HEK293 (cell line): Measurements from ENCODE around the gene CLEC14A.

ENCODE experiments used
- CTCF ChIA-PET: fragments of 350-600 bp; formaldehyde crosslinking; extraction: SDS; loops from one replicate; lab custom pipeline; 2021; ENCODE audit warnings: antibody characterized with exemption; lab: Yijun Ruan, JAX
- POLR2A ChIA-PET: fragments of 300-600 bp; formaldehyde crosslinking; extraction: SDS; loops from one replicate; lab custom pipeline; 2020; ENCODE audit warnings: antibody characterized with exemption, inconsistent platforms; lab: Yijun Ruan, JAX
- H3K27ac ChIP-seq: fragments of 200-500 bp; sonication (Bioruptor generic); 2 replicates; pipeline ENCODE4 v1.5.1; 2014; ENCODE audit warnings: low read depth, low read length, control low read depth, inconsistent platforms; ENCODE audit errors: extremely low read depth
- H3K36me3 ChIP-seq, 2 experiments: fragments of 200-500 bp in 1 of 2; sonication (Bioruptor generic) in 1 of 2; 1 replicate in 1 of 2; 2 replicates in 1 of 2; pipeline ENCODE4 v1.5.1; 2014 to 2017; ENCODE audit warnings: inconsistent platforms in 2 of 2, low read length in 2 of 2; ENCODE audit not compliant: control insufficient read depth in 2 of 2, insufficient read depth in 1 of 2
- H3K4me1 ChIP-seq: fragments of 200-500 bp; sonication (Bioruptor generic); 2 replicates; pipeline ENCODE4 v1.5.1; 2014; ENCODE audit warnings: mild to moderate bottlenecking, low read length, inconsistent platforms; ENCODE audit not compliant: control insufficient read depth, insufficient read depth
- H3K4me3 ChIP-seq: 2 replicates; pipeline ENCODE4 v1.5.1; 2011; ENCODE audit warnings: low read depth, mild to moderate bottlenecking, control low read depth, low read length, moderate library complexity
- H3K9me3 ChIP-seq: fragments of 200-500 bp; sonication (Bioruptor generic); 2 replicates; pipeline ENCODE4 v1.5.1; 2014; ENCODE audit warnings: low read depth, low read length, inconsistent platforms; ENCODE audit not compliant: control insufficient read depth, insufficient read depth
- BCL11B ChIP-seq: fragments of 450-650 bp; formaldehyde crosslinking; IDR thresholded peaks from 2 replicates; pipeline ENCODE4 v1.5.1; 2016; ENCODE audit warnings: low read depth, missing biosample characterization, missing genetic modification characterization
- EGR2 ChIP-seq: fragments of 450-650 bp; formaldehyde crosslinking; IDR thresholded peaks from 2 replicates; pipeline ENCODE4 v1.5.1; 2016; ENCODE audit warnings: low read depth, missing biosample characterization, missing genetic modification characterization
- OVOL3 ChIP-seq: fragments of 450-650 bp; formaldehyde crosslinking; IDR thresholded peaks from 2 replicates; pipeline ENCODE4 v1.5.1; 2016; ENCODE audit warnings: missing biosample characterization, missing genetic modification characterization
- RBAK ChIP-seq: fragments of 450-650 bp; formaldehyde crosslinking; IDR thresholded peaks from 2 replicates; pipeline ENCODE4 v1.5.1; 2016; ENCODE audit warnings: missing biosample characterization, missing genetic modification characterization
- TCF7L2 ChIP-seq: IDR thresholded peaks from 2 replicates; pipeline ENCODE4 v1.6.1; 2011; ENCODE audit warnings: low read depth, mild to moderate bottlenecking, inconsistent platforms, low read length, moderate library complexity, borderline replicate concordance
- ZBTB1 ChIP-seq: fragments of 450-650 bp; formaldehyde crosslinking; IDR thresholded peaks from 2 replicates; pipeline ENCODE4 v1.5.1; 2016; ENCODE audit warnings: missing biosample characterization, missing genetic modification characterization
- ZNF146 ChIP-seq: fragments of 450-650 bp; formaldehyde crosslinking; IDR thresholded peaks from 2 replicates; pipeline ENCODE4 v1.5.1; 2016; ENCODE audit warnings: missing biosample characterization, missing genetic modification characterization
- ZNF19 ChIP-seq: fragments of 450-650 bp; formaldehyde crosslinking; IDR thresholded peaks from 2 replicates; pipeline ENCODE4; 2016; ENCODE audit warnings: missing biosample characterization, missing genetic modification characterization, low read depth
- ZNF223 ChIP-seq: fragments of 450-650 bp; formaldehyde crosslinking; IDR thresholded peaks from 2 replicates; pipeline ENCODE4 v1.5.1; 2016; ENCODE audit warnings: missing biosample characterization, missing genetic modification characterization
- ZNF416 ChIP-seq: fragments of 450-650 bp; formaldehyde crosslinking; IDR thresholded peaks from 2 replicates; pipeline ENCODE4 v1.5.1; 2016; ENCODE audit warnings: missing biosample characterization, missing genetic modification characterization
- ZNF514 ChIP-seq: fragments of 450-650 bp; formaldehyde crosslinking; IDR thresholded peaks from 2 replicates; pipeline ENCODE4 v1.5.1; 2016; ENCODE audit warnings: missing biosample characterization, missing genetic modification characterization
- ZNF521 ChIP-seq: fragments of 450-650 bp; formaldehyde crosslinking; IDR thresholded peaks from 2 replicates; pipeline ENCODE4 v1.5.1; 2017; ENCODE audit warnings: missing biosample characterization, mild to moderate bottlenecking, missing genetic modification characterization
- ZNF544 ChIP-seq: fragments of 450-650 bp; formaldehyde crosslinking; IDR thresholded peaks from 2 replicates; pipeline ENCODE4 v1.5.0; 2017; ENCODE audit warnings: missing biosample characterization, missing genetic modification characterization
- ZNF555 ChIP-seq: fragments of 450-650 bp; formaldehyde crosslinking; conservative IDR thresholded peaks from 2 replicates; pipeline ENCODE4 v1.5.1; 2017; ENCODE audit warnings: missing biosample characterization, mild to moderate bottlenecking, missing genetic modification characterization, inconsistent platforms
- ZNF560 ChIP-seq: fragments of 450-650 bp; formaldehyde crosslinking; IDR thresholded peaks from 2 replicates; pipeline ENCODE4 v1.5.1; 2017; ENCODE audit warnings: missing biosample characterization, missing genetic modification characterization, borderline replicate concordance
- ZNF626 ChIP-seq: fragments of 450-650 bp; sonication (Bioruptor Pico); formaldehyde crosslinking; IDR thresholded peaks from 2 replicates; pipeline ENCODE4 v1.5.1; 2018; ENCODE audit warnings: missing biosample characterization, missing genetic modification characterization, inconsistent platforms
- ZNF776 ChIP-seq: fragments of 450-650 bp; formaldehyde crosslinking; IDR thresholded peaks from 2 replicates; pipeline ENCODE4 v1.5.0; 2017; ENCODE audit warnings: missing biosample characterization, missing genetic modification characterization, borderline replicate concordance
- TF ChIP-seq, protein P1 (sequence below): fragments of 450-650 bp; formaldehyde crosslinking; IDR thresholded peaks from 2 replicates; pipeline ENCODE4 v1.5.1; 2016; ENCODE audit warnings: missing biosample characterization, missing genetic modification characterization
- TF ChIP-seq, protein P2 (sequence below): fragments of 450-650 bp; IDR thresholded peaks from 2 replicates; pipeline ENCODE4 v1.5.1; 2018; ENCODE audit warnings: missing biosample characterization, mild to moderate bottlenecking, missing genetic modification characterization
- TF ChIP-seq, protein P3 (sequence below): fragments of 450-650 bp; formaldehyde crosslinking; IDR thresholded peaks from 2 replicates; pipeline ENCODE4 v1.5.0; 2017; ENCODE audit warnings: missing biosample characterization, missing genetic modification characterization, borderline replicate concordance
- TF ChIP-seq, protein P4 (sequence below): fragments of 450-650 bp; formaldehyde crosslinking; IDR thresholded peaks from 2 replicates; pipeline ENCODE4 v1.5.1; 2016; ENCODE audit warnings: missing biosample characterization, missing genetic modification characterization

CLEC14A gene

DNA sequence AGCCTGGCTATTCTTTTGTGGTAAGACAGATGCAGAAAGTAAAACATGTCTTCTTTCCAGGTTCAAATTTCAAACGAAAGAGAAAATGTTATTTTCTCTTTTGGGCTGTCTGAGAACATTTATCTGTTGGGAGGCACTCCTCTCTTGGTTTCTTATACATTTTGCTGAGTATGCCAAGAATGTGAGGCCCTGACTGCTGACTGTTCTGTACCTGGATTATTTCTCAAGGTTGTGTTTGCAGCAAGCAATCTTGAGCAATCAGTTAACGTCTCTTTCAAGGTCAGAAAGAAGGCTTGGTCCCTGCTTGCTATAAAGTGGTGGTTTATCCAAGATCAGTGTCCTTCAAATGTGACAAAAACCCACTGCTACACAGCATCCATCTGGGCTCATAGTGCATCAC, 38.3 kb downstream of the CLEC14A start:
- Histone ChIP-seq H3K36me3 (no peaks in the 10 kb centered on the region), H3K4me1 (no peaks in the 10 kb centered on the region), H3K4me3 (no peak overlapping the region), H3K9me3 (no peaks in the 10 kb centered on the region), H3K27ac (no peak overlapping the region)
- ChIA-PET POLR2A (no interaction called here), CTCF (no interaction called here)
- TF ChIP-seq ZNF521 (tag by site-specific recombination) (no peak), ZNF560 (tag by site-specific recombination) (no peak), RBAK (tag by site-specific recombination) (no peak), TCF7L2 (no peak), OVOL3 (tag by site-specific recombination) (no peak), ZNF514 (no peak), ZNF146 (tag by site-specific recombination) (no peak), ZNF626 (no peak), ZNF416 (tag by site-specific recombination) (no peak)

DNA sequence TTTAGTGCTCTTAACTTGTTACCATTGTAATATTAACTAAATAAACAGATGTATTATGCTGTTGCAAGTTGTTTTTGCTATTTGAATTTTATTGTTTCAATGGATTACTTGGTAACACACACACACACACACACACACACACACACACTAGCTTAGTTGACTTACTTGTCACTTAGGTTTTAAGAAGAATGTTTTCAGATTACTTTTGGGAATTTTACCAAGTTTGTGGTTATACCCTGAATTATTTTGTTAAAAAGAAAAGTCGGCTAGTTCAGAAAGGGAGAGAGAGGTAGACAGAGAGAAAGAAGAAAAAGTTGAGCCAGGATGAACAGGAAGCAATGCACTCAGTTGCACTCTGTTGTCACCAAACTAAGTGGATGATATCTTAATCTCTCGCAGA, 42.9 kb downstream of the CLEC14A start:
- no peaks in the 10 kb centered on the region for H3K36me3 ChIP-seq
- TF ChIP-seq BCL11B (tag by site-specific recombination) (no peak), ZNF223 (no peak), ZNF19 (tag by site-specific recombination) (no peak), ZBTB1 (tag by site-specific recombination) (no peak), ZNF544 (tag by site-specific recombination) (no peak), EGR2 (tag by site-specific recombination) (no peak), ZNF776 (tag by site-specific recombination) (no peak), ZNF555 (tag by site-specific recombination) (no peak), ZNF146 (tag by site-specific recombination) (no peak), RBAK (tag by site-specific recombination) (no peak)
- TF ChIP-seq, protein P1, sequence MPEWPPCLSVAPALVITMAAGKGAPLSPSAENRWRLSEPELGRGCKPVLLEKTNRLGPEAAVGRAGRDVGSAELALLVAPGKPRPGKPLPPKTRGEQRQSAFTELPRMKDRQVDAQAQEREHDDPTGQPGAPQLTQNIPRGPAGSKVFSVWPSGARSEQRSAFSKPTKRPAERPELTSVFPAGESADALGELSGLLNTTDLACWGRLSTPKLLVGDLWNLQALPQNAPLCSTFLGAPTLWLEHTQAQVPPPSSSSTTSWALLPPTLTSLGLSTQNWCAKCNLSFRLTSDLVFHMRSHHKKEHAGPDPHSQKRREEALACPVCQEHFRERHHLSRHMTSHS = no peak
- TF ChIP-seq, protein P2, sequence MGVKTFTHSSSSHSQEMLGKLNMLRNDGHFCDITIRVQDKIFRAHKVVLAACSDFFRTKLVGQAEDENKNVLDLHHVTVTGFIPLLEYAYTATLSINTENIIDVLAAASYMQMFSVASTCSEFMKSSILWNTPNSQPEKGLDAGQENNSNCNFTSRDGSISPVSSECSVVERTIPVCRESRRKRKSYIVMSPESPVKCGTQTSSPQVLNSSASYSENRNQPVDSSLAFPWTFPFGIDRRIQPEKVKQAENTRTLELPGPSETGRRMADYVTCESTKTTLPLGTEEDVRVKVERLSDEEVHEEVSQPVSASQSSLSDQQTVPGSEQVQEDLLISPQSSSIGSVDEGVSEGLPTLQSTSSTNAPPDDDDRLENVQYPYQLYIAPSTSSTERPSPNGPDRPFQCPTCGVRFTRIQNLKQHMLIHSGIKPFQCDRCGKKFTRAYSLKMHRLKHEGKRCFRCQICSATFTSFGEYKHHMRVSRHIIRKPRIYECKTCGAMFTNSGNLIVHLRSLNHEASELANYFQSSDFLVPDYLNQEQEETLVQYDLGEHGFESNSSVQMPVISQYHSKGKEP = no peak
- TF ChIP-seq, protein P3, sequence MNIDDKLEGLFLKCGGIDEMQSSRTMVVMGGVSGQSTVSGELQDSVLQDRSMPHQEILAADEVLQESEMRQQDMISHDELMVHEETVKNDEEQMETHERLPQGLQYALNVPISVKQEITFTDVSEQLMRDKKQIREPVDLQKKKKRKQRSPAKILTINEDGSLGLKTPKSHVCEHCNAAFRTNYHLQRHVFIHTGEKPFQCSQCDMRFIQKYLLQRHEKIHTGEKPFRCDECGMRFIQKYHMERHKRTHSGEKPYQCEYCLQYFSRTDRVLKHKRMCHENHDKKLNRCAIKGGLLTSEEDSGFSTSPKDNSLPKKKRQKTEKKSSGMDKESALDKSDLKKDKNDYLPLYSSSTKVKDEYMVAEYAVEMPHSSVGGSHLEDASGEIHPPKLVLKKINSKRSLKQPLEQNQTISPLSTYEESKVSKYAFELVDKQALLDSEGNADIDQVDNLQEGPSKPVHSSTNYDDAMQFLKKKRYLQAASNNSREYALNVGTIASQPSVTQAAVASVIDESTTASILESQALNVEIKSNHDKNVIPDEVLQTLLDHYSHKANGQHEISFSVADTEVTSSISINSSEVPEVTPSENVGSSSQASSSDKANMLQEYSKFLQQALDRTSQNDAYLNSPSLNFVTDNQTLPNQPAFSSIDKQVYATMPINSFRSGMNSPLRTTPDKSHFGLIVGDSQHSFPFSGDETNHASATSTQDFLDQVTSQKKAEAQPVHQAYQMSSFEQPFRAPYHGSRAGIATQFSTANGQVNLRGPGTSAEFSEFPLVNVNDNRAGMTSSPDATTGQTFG = no peak
- TF ChIP-seq, protein P4, sequence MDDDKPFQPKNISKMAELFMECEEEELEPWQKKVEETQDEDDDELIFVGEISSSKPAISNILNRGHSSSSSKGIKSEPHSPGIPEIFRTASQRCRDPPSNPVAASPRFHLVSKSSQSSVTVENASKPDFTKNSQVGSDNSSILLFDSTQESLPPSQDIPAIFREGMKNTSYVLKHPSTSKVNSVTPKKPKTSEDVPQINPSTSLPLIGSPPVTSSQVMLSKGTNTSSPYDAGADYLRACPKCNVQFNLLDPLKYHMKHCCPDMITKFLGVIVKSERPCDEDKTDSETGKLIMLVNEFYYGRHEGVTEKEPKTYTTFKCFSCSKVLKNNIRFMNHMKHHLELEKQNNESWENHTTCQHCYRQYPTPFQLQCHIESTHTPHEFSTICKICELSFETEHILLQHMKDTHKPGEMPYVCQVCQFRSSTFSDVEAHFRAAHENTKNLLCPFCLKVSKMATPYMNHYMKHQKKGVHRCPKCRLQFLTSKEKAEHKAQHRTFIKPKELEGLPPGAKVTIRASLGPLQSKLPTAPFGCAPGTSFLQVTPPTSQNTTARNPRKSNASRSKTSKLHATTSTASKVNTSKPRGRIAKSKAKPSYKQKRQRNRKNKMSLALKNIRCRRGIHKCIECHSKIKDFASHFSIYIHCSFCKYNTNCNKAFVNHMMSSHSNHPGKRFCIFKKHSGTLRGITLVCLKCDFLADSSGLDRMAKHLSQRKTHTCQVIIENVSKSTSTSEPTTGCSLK (tag by site-specific recombination) = no peak
- ChIA-PET CTCF (no interaction called here), POLR2A (no interaction called here)
- no peak overlapping the region for H3K4me3 ChIP-seq
- H3K4me1 ChIP-seq = no peaks in the 10 kb centered on the region; the same call in 1 of the 2 replicates
- no peaks in the 10 kb centered on the region for H3K9me3 ChIP-seq
- no peak overlapping the region for H3K27ac ChIP-seq
